Epithelial cell of esophagus (primary cell): ENCODE measurements around the gene TMEM178B.

Source experiments
- DNase-seq: peaks from one replicate; pipeline ENCODE4 v3.0.0; 2010; ENCODE audit warnings: low read depth
- H3K4me3 ChIP-seq: 2 replicates; pipeline ENCODE4 v1.5.1; 2011; ENCODE audit warnings: mild to moderate bottlenecking, low read length, control low read depth
- CTCF ChIP-seq: IDR thresholded peaks from 2 replicates; pipeline ENCODE4 v1.5.1; 2011; ENCODE audit warnings: low read depth, mild to moderate bottlenecking, low read length, control low read depth, inconsistent platforms; ENCODE audit not compliant: insufficient read depth; ENCODE audit errors: missing control alignments

The TMEM178B gene

GRCh38 chr7:141220263-141220880 is 146.5 kb downstream of the TMEM178B start:
- no peak for DNase-seq
- no peak for TF ChIP-seq CTCF
- no peak overlapping the region for H3K4me3 ChIP-seq

GRCh38 chr7:141221007-141221612 is 147.2 kb downstream of the TMEM178B start:
- DNase-seq = peak; percentile 2
- H3K4me3 ChIP-seq = no peak overlapping the region
- no peak for TF ChIP-seq CTCF

- TF ChIP-seq CTCF = no peak
- no peak overlapping the region for H3K4me3 ChIP-seq
- DNase-seq = peak; percentile 1
These were observed 152.2 kb downstream of the TMEM178B start for GRCh38 chr7:141225916-141226618.

GRCh38 chr7:141227454-141227853 is 153.6 kb downstream of the TMEM178B start:
- no peak for DNase-seq
- TF ChIP-seq CTCF = no peak
- no peak overlapping the region for H3K4me3 ChIP-seq

- DNase-seq = no peak
- no peak overlapping the region for H3K4me3 ChIP-seq
- no peak for TF ChIP-seq CTCF
These were observed 154.6 kb downstream of the TMEM178B start for GRCh38 chr7:141228482-141228881.

- no peak overlapping the region for H3K4me3 ChIP-seq
- peak; percentile 6 for DNase-seq
- no peak for TF ChIP-seq CTCF
These were observed 157.3 kb downstream of the TMEM178B start for GRCh38 chr7:141231018-141231792.
